ENCODE measurements around the gene ADGRB2.

- no peak for TF ChIP-seq CTCF (conservative IDR thresholded peaks at IDR 0.05 in 1 of 2, IDR thresholded peaks at IDR 0.05 in 1 of 2; ENCODE audit: extremely low read depth in 1 of 2, insufficient read depth in 1 of 2, low read depth in 1 of 2, low read length in 2 of 2)
- TF ChIP-seq EZH2 (IDR thresholded peaks at IDR 0.05; ENCODE audit: borderline replicate concordance, low read length): no peak
Measured at GRCh38 chr1:31800674-31800967, 36.5 kb upstream of the ADGRB2 start.

All from mammary epithelial cell (primary cell).